ENCODE results near the gene TCFL5.

Gene TCFL5

GRCh38 chr20:62861726-62862336 is at the start of gene TCFL5:
TCFL5 (minus strand) TSS chr20:62861822; CDS start chr20:62861670, 152 bp downstream.
- peak; percentile 99 for DNase-seq (ENCODE audit: low read depth)

GRCh38 chr20:62910777-62911497 is 49.3 kb upstream of the TCFL5 start:
- DNase-seq (ENCODE audit: low read depth) = no peak

- DNase-seq (ENCODE audit: low read depth) = no peak
Observed at GRCh38 chr20:62910217-62910766, 48.7 kb upstream of the TCFL5 start.

GRCh38 chr20:62908971-62909791 is 47.6 kb upstream of the TCFL5 start:
- DNase-seq (ENCODE audit: low read depth) = no peak

GRCh38 chr20:62907384-62908317 is 46.0 kb upstream of the TCFL5 start:
- DNase-seq (ENCODE audit: low read depth) = no peak

GRCh38 chr20:62906647-62907375 is 45.2 kb upstream of the TCFL5 start:
- no peak for DNase-seq (ENCODE audit: low read depth)

- no peak for DNase-seq (ENCODE audit: low read depth)
Observed at GRCh38 chr20:62906209-62906608, 44.6 kb upstream of the TCFL5 start.

- DNase-seq (ENCODE audit: low read depth) = no peak
Observed at GRCh38 chr20:62905536-62906117, 44.0 kb upstream of the TCFL5 start.

- no peak for DNase-seq (ENCODE audit: low read depth)
Observed at GRCh38 chr20:62902926-62903615, 41.4 kb upstream of the TCFL5 start.

- no peak for DNase-seq (ENCODE audit: low read depth)
Observed at GRCh38 chr20:62901891-62902290, 40.3 kb upstream of the TCFL5 start.

GRCh38 chr20:62900692-62901584 is 39.3 kb upstream of the TCFL5 start:
- DNase-seq (ENCODE audit: low read depth) = no peak

GRCh38 chr20:62900052-62900691 is 38.5 kb upstream of the TCFL5 start:
- DNase-seq (ENCODE audit: low read depth) = peak; percentile 36

GRCh38 chr20:62899633-62900051 is 38.0 kb upstream of the TCFL5 start:
- DNase-seq (ENCODE audit: low read depth) = no peak

GRCh38 chr20:62898970-62899632 is 37.5 kb upstream of the TCFL5 start:
- no peak for DNase-seq (ENCODE audit: low read depth)

- DNase-seq (ENCODE audit: low read depth) = no peak
Observed at GRCh38 chr20:62898093-62898964, 36.7 kb upstream of the TCFL5 start.

GRCh38 chr20:62897666-62898065 is 36.0 kb upstream of the TCFL5 start:
- no peak for DNase-seq (ENCODE audit: low read depth)

- no peak for DNase-seq (ENCODE audit: low read depth)
Observed at GRCh38 chr20:62896526-62896925, 34.9 kb upstream of the TCFL5 start.
